Naive thymus-derived CD8-positive, alpha-beta T cell (primary cell): Measurements from ENCODE around the gene RTN4IP1. TPM values are rescaled to one million over a fixed set of nuclear protein-coding genes. Genes with fewer than 3 reads are reported as not detected.
A peak's percentile ranks its signal among the peaks of the same experiment; 100 is the strongest.

Experiments
- ATAC-seq, 2 donors: fragments of 150-1000 bp; cut with Tn5 transposase in 1 of 2; sonication (Bioruptor Pico), chemical (Tn5 transposase) in 1 of 2; 1 replicate in 1 of 2; 2 replicates in 1 of 2; pipeline ENCODE4 v1.10.0; 2021; ENCODE audit warnings: mild to moderate bottlenecking in 2 of 2, moderate library complexity in 2 of 2
- POLR2A ChIA-PET: fragments of 350-600 bp; sonication (Branson Sonifier 250); formaldehyde crosslinking; loops from one replicate; lab custom pipeline; 2021; ENCODE audit warnings: antibody characterized with exemption; lab: Charles Lee
- DNase-seq, 10 donors: peaks; one replicate each; pipeline versions ENCODE4 v3.0.0 to v3.0.0-alpha.2; 2020 to 2022
- H3K27ac Mint-ChIP-seq, 10 donors: one replicate each; pipeline ENCODE4 v1.8.0; 2020 to 2022; ENCODE audit warnings: mild to moderate bottlenecking in 10 of 10, mixed read lengths in 10 of 10, moderate library complexity in 4 of 10, inconsistent platforms in 1 of 10
- H3K27me3 Mint-ChIP-seq, 5 donors: one replicate each; pipeline ENCODE4 v1.8.0; 2021 to 2022; ENCODE audit warnings: mixed read lengths in 5 of 5
- H3K36me3 Mint-ChIP-seq, 3 donors: one replicate each; pipeline ENCODE4 v1.8.0; 2020 to 2022; ENCODE audit warnings: mixed read lengths in 3 of 3, mild to moderate bottlenecking in 2 of 3, inconsistent platforms in 1 of 3
- H3K4me1 Mint-ChIP-seq, 4 donors: one replicate each; pipeline ENCODE4 v1.8.0; 2021 to 2022; ENCODE audit warnings: mixed read lengths in 4 of 4
- H3K4me3 Mint-ChIP-seq, 10 donors: one replicate each; pipeline ENCODE4 v1.8.0; 2020 to 2022; ENCODE audit warnings: mild to moderate bottlenecking in 10 of 10, mixed read lengths in 10 of 10, moderate library complexity in 6 of 10, inconsistent platforms in 1 of 10
- H3K9me3 Mint-ChIP-seq, 9 donors: one replicate each; pipeline ENCODE4 v1.8.0; 2020 to 2022; ENCODE audit warnings: mixed read lengths in 9 of 9, mild to moderate bottlenecking in 3 of 9, inconsistent platforms in 1 of 9, moderate library complexity in 1 of 9
- polyA plus RNA-seq, 3 donors: library from polyadenylated mRNA; unstranded; fragments of 300-500 nt; fragmentation: Illumina TruSeq; gene quantifications; one replicate each; pipeline ENCODE4 v1.2.3, GENCODE V29; 2021
- total RNA-seq, 8 experiments: library from RNA in 2 of 8; stranded (reverse) in 2 of 8; gene quantifications; one replicate each; pipeline ENCODE4 v1.2.3 and lab custom pipeline; 2021 to 2026

RTN4IP1 gene
- total and polyA plus RNA-seq, 5 experiments from 2014 or later = 4.4 to 9.8 (median 7.8) TPM

DNA sequence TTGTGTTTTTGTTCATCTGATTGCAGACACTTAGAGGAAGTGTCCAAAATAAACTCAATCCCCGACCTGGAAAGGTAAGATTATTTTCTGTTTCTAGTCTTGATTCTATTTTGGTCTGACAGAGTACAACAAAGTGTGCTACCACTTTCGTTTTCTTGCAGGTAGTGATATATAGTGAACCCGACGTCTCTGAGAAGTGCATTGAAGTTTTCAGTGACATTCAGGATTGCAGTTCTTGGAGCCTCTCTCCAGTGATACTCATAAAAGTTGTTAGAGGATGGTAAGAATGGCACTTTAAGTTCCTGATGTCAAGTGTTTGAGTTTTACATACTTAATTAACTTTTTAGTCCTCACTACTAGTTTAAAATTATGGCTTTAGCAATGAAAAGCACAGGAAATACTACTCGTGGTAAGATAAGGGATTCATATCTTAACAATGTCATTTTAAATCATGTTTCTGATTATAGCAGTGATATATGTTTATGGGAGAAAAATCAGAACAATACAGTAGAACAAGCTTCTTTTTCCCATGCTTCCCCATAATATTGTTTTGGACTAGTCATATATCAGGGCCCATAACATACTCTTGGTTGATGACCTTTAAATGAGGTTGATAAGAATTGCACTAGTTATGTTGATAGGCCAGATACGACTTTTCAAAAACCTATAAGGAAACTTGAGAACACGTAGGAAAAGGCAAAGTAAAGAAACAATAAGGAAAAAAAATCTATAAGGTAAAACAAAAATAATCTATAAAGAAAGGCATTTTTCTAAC, 104.0 kb downstream of the RTN4IP1 start:
- H3K4me1 Mint-ChIP-seq = peaks cover 12 to 86% (median 61%) of the 10 kb centered on the region in 4 donors
- peak; percentile 23 to 46 for ATAC-seq
- POLR2A ChIA-PET = interaction anchor here (1.4 to 8.9 kb wide), 2 partner anchors 9 to 14 kb away, joined by 5 to 231 read pairs; no protein-coding TSS in a partner anchor
- H3K27me3 Mint-ChIP-seq = no peaks in the 10 kb centered on the region
- peak overlapping the region; percentile 90 to 98 (median 96) for H3K27ac Mint-ChIP-seq
- peak in 4 of 10 donors; percentile 26 to 60 (median 54) for DNase-seq
- H3K4me3 Mint-ChIP-seq = peak overlapping the region; percentile 77 to 94 (median 89)
- no peaks in the 10 kb centered on the region for H3K9me3 Mint-ChIP-seq
- peaks cover 9 to 41% (median 27%) of the 10 kb centered on the region in 3 donors for H3K36me3 Mint-ChIP-seq

DNA sequence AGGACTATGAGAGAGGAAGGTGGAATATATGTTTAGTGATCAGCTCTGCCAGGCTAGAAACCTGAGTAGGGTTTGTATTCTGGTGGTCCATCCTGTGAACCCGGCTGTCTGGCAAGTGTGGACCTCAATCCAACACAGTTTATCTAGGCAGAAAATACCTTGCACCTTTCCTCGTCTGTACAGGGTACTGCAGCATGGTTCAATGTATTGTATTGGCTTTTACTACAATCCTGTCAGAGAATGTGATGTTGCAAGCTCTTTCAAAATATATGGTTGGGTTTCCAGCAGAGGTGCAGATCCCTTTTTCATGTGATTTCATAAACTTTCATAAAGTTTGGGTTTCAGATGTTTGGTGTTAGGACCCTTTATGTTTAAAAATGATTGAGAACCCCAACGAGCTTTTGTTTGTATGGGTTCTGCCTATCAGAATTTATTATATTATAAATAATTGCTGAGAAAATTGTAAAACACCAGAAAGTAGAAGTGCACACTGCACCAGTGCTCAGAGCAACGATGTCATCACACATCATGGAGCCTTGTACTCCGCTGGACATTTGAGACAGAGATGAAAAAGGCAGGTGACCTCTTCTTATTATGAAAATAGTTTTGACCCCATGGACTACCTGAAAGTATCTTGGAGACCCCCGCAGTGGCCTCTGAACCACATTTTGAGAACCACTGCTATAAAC, 106.6 kb downstream of the RTN4IP1 start:
- Mint-ChIP-seq H3K4me3 (peak overlapping the region; percentile 81 to 95 (median 92)), H3K27ac (peak overlapping the region; percentile 90 to 99 (median 96)), H3K36me3 (peaks cover 0 to 17% (median 9%) of the 10 kb centered on the region in 3 donors), H3K4me1 (peaks cover 22 to 90% (median 64%) of the 10 kb centered on the region in 4 donors), H3K27me3 (no peaks in the 10 kb centered on the region), H3K9me3 (no peaks in the 10 kb centered on the region)
- ATAC-seq = no peak
- POLR2A ChIA-PET = interaction anchor here (0.7 to 8.9 kb wide), 5 partner anchors 11 to 33 kb away, joined by 3 to 231 read pairs (median 4); no protein-coding TSS in a partner anchor
- DNase-seq = peak in 2 of 10 donors; percentile 30 to 34

Other genes with a start within 250 kb of the RTN4IP1 start
- gene QRSL1, start 80 bp upstream of the RTN4IP1 start, total RNA-seq = 10 to 100 TPM; 17.2 to 19.8 TPM
- gene QRSL1, start 80 bp upstream of the RTN4IP1 start, polyA plus RNA-seq = 10 to 100 TPM; 11.4 to 11.6 (median 11.6) TPM